Measurements from ENCODE around the gene CDK4.
"Not testable (repeated sequence)": the region's sequence is repeated elsewhere in the genome, so short reads cannot be mapped to it uniquely, and the experiment has no call there.

CDK4 gene

DNA sequence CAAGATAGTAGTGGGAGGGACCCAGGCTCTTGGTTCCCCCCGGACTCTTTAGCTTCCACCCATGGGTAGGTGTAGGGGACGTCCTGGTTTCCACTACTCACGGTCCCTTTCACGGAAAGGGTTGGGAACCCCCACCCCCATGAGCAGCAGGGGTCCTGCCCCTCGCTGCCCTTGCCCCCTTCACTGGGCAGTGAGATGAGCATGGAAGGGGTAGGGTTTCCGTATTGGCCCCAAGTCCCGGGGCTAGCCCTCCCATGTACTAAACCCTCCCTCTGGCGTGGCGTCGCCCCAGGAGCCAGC, 26.3 kb downstream of the CDK4 start:
- peaks cover 51 to 90% (median 61%) of the 10 kb centered on the region in 11 experiments for H3K36me3 ChIP-seq
- no peak overlapping the region for H3K27ac ChIP-seq
- no peak overlapping the region for H3K4me3 ChIP-seq
- no peak overlapping the region for H3K4me2 ChIP-seq
- peaks cover 0 to 7% (median 5%) of the 10 kb centered on the region in 10 experiments; a peak in 10 of 20 replicates for H3K4me1 ChIP-seq
- no peak for TF ChIP-seq Cebpa-rat (IDR thresholded peaks at IDR 0.05)
- H3K9me3 ChIP-seq (replicated peaks in 1 of 11), result peaks cover 0 to 21% (median 13%) of the 10 kb centered on the region in 11 experiments; a peak in 15 of 22 replicates
- H3K27me3 ChIP-seq, result no peaks in the 10 kb centered on the region
- H4K20me1 ChIP-seq, result peaks cover 0 to 62% (median 5%) of the 10 kb centered on the region in 11 experiments; a peak in 8 of 22 replicates
- no peak overlapping the region for H3K9ac ChIP-seq

- Histone ChIP-seq H3K27ac (0 out of 22 replicates have a peak overlapping the region, but pooled peaks of 1 of the 11 experiments have one; percentile 4), H3K9ac (no peak overlapping the region), H4K20me1 (peaks cover 0 to 65% (median 5%) of the 10 kb centered on the region in 11 experiments; a peak in 9 of 22 replicates), H3K27me3 (no peaks in the 10 kb centered on the region), H3K4me1 (peaks cover 0 to 7% (median 5%) of the 10 kb centered on the region in 10 experiments; a peak in 10 of 20 replicates), H3K36me3 (peaks cover 51 to 90% (median 61%) of the 10 kb centered on the region in 11 experiments), H3K4me2 (peak overlapping the region in 1 of 11 experiments; percentile 5; a peak in 1 of 22 replicates), H3K9me3 (replicated peaks in 1 of 11) (peaks cover 0 to 21% (median 13%) of the 10 kb centered on the region in 11 experiments; a peak in 15 of 22 replicates), H3K4me3 (no peak overlapping the region)
- TF ChIP-seq Cebpa-rat (IDR thresholded peaks at IDR 0.05), result no peak
These were observed 27.0 kb downstream of the CDK4 start for GRCh38 chr12:57724936-57725740.

DNA sequence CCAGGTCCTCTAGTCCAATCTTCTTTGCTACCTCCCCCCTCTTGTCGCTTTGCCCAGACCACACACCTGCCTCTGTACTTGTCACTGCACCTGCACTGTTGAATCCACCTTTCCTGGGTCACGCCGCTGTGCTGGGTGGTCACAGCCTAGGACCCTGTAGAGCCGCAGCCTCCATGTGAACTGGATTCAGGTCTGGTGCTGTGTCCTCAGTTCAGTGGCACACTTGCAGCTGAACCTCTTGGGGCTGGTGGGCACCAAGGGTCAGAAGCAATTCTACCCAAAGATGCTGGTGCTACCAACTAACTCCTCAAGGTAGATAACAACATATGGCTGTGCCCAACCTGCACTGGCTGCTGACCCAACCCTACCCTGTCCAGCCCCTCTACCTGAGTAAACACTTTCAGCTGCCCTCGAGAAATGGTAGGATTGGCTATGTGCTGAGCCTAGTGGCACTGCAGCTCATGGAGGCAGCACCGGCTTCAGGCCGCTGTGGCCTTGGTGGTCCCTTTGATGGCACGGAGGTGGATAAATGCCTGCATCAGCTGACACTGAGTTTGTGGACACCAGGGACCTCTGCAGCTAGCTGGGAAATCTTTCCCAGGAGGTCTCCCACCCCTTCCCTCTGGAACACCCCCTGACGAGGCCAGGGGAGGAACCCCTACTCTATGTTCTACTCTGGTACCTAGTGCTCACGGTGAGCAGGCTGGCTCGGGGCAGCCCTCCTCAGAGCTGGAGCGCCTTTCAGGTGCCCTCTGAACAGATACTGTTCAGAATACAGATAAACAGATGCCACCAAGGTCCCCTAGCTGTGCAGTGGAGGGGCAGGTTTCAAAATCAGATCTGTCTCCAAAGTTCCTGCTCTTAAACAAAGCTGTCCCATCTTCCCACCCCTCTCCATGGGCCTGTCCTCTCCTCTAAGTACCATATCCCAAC, 27.8 kb downstream of the CDK4 start:
- Histone ChIP-seq H3K9me3 (replicated peaks in 1 of 11) (peaks cover 0 to 21% (median 13%) of the 10 kb centered on the region in 11 experiments; a peak in 15 of 22 replicates), H3K4me1 (peaks cover 0 to 7% (median 5%) of the 10 kb centered on the region in 10 experiments; a peak in 10 of 20 replicates), H3K4me3 (no peak overlapping the region), H4K20me1 (peaks cover 0 to 72% (median 5%) of the 10 kb centered on the region in 11 experiments; a peak in 9 of 22 replicates), H3K27me3 (no peaks in the 10 kb centered on the region), H3K4me2 (no peak overlapping the region; a peak in 1 of 22 replicates), H3K9ac (no peak overlapping the region), H3K36me3 (peaks cover 52 to 90% (median 61%) of the 10 kb centered on the region in 11 experiments), H3K27ac (0 out of 22 replicates have a peak overlapping the region, but pooled peaks of 1 of the 11 experiments have one; percentile 4)
- TF ChIP-seq Cebpa-rat (IDR thresholded peaks at IDR 0.05), result no peak

- H4K20me1 ChIP-seq, result peaks cover 0 to 72% (median 5%) of the 10 kb centered on the region in 11 experiments; a peak in 9 of 22 replicates
- no peak overlapping the region for H3K27ac ChIP-seq
- peaks cover 59 to 92% (median 65%) of the 10 kb centered on the region in 11 experiments for H3K36me3 ChIP-seq
- H3K4me1 ChIP-seq, result peaks cover 0 to 7% (median 5%) of the 10 kb centered on the region in 10 experiments; a peak in 10 of 20 replicates
- no peaks in the 10 kb centered on the region for H3K27me3 ChIP-seq
- no peak overlapping the region for H3K4me2 ChIP-seq
- H3K4me3 ChIP-seq, result no peak overlapping the region
- no peak for TF ChIP-seq Cebpa-rat (IDR thresholded peaks at IDR 0.05)
- peaks cover 0 to 21% (median 13%) of the 10 kb centered on the region in 11 experiments; a peak in 15 of 22 replicates for H3K9me3 ChIP-seq (replicated peaks in 1 of 11)
- no peak overlapping the region for H3K9ac ChIP-seq
These were observed 28.5 kb downstream of the CDK4 start for GRCh38 chr12:57723630-57723962.

DNA sequence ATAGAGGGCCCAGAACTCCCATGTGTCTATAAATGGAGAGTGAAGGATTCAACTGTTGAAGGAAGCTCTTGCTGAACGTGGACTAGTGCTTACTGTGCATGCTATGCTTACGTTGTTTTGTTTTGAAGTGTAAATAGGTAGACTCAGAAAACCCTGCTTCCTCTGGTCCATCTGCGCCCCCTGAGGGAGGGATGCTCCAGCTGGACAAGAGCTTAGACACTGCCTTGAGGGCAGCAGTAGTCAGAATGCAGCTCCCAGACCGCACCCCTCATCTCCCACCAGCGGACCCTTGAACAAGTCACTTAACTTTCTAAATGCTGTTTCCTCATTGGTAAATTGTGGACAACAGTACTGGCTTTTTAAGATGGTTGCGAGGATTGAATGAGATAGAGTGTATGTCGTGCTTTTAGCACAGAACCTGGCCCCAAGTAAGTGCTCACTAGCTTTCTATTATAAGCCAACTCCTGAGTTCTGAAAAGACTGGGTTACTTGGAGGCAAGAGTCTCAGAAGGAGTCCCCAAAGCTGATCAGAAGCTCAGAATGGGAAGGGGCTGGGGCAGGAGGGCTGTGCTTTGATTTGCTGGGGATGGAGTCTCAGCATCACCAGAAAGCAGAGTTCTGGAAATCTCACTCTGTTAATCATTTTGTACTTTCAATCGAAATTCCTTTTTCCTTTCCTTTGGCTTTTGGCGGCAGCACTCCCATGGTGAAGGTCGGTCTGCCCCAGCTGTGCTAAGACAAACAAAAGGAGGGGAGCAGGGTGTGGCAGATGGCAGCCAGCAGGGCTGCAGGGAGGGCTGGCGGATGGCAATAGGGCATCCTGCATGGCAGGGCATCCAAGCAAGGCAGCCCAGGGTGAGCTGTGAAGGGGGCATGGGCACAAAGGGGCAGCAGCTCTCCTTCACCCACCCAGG, 29.1 kb downstream of the CDK4 start:
- H3K9ac ChIP-seq, result no peak overlapping the region
- peaks cover 0 to 21% (median 13%) of the 10 kb centered on the region in 11 experiments; a peak in 15 of 22 replicates for H3K9me3 ChIP-seq (replicated peaks in 1 of 11)
- no peak for TF ChIP-seq Cebpa-rat (IDR thresholded peaks at IDR 0.05)
- no peak overlapping the region for H3K4me2 ChIP-seq
- peaks cover 0 to 69% (median 5%) of the 10 kb centered on the region in 11 experiments; a peak in 9 of 22 replicates for H4K20me1 ChIP-seq
- H3K4me1 ChIP-seq, result peaks cover 0 to 7% (median 5%) of the 10 kb centered on the region in 10 experiments; a peak in 10 of 20 replicates
- H3K27ac ChIP-seq, result no peak overlapping the region; a peak in 1 of 22 replicates
- H3K4me3 ChIP-seq, result no peak overlapping the region
- H3K27me3 ChIP-seq, result no peaks in the 10 kb centered on the region
- H3K36me3 ChIP-seq, result peaks cover 64 to 92% (median 67%) of the 10 kb centered on the region in 11 experiments

DNA sequence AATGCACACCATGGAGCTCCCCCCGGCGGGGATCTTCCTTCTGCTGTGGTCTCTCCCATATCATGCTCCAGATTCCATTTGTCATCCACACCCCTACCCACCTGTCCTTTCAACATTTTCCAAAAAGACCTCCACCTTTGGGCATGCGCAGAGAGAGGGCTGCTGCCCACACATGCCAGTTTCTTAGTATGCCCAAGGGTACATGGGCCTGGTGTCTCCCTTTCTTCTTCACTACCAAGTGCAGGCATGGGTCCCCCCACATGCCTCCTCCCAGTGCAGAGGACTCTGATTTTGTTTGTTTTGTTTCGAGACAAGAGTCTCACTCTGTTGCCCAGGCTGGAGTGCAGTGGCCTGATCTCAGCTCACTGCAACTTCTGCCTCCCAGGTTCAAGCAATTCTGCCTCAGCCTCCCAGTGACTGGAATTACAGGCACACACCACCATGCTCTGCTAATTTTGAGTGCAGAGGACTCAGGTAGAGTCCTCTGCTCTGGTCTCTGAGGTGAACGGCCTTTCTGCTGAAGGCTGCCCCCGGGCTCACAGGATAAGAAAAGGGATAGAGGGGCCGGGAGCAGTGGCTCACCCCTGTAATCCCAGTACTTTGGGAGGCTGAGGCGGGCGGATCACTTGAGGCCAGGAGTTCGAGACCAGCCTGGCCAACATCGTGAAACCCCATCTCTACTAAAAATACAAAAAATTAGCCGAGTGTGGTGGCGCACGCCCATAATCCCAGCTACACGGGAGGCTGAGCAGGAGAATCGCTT, 30.1 kb downstream of the CDK4 start:
- Histone ChIP-seq H4K20me1 (peaks cover 0 to 76% (median 5%) of the 10 kb centered on the region in 11 experiments; a peak in 9 of 22 replicates), H3K9me3 (replicated peaks in 1 of 11) (peaks cover 0 to 13% (median 9%) of the 10 kb centered on the region in 11 experiments; a peak in 15 of 22 replicates), H3K36me3 (peaks cover 64 to 92% (median 67%) of the 10 kb centered on the region in 11 experiments)
- H3K4me2 ChIP-seq, H3K4me1 ChIP-seq, H3K4me3 ChIP-seq, H3K9ac ChIP-seq, H3K27me3 ChIP-seq, H3K27ac ChIP-seq: not testable (repeated sequence)

All from BLaER1 treated with 17β-estradiol and CSF1 and Interleukin-3, amounts not matched to agents 10 nM and 100 nM (cell line).